Activated T-cell treated with anti-CD3 and anti-CD28 coated beads for 24 hours (primary cell): ENCODE results near the gene RASSF4.

Source experiments
- DNase-seq: peaks from one replicate; pipeline ENCODE4 v3.0.0-alpha.2; 2020; ENCODE audit warnings: low read depth

Gene RASSF4

GRCh38 chr10:44928462-44928861 is 31.1 kb upstream of the RASSF4 start:
- DNase-seq: no peak

- no peak for DNase-seq
These were observed 30.0 kb upstream of the RASSF4 start for GRCh38 chr10:44929356-44930255.

- DNase-seq: no peak
These were observed 28.5 kb upstream of the RASSF4 start for GRCh38 chr10:44930904-44931620.

GRCh38 chr10:44931621-44932516 is 27.7 kb upstream of the RASSF4 start:
- no peak for DNase-seq

GRCh38 chr10:44932517-44933450 is 26.8 kb upstream of the RASSF4 start:
- DNase-seq: peak; percentile 65

- no peak for DNase-seq
These were observed 25.9 kb upstream of the RASSF4 start for GRCh38 chr10:44933451-44934321.

GRCh38 chr10:44934416-44935200 is 25.0 kb upstream of the RASSF4 start:
- DNase-seq: no peak

- DNase-seq: no peak
These were observed 24.2 kb upstream of the RASSF4 start for GRCh38 chr10:44935201-44935965.

GRCh38 chr10:44935966-44936295 is 23.7 kb upstream of the RASSF4 start:
- DNase-seq: no peak

GRCh38 chr10:44936314-44936975 is 23.2 kb upstream of the RASSF4 start:
- DNase-seq: no peak

- DNase-seq: no peak
These were observed 22.2 kb upstream of the RASSF4 start for GRCh38 chr10:44937196-44938005.

- no peak for DNase-seq
These were observed 20.6 kb upstream of the RASSF4 start for GRCh38 chr10:44938956-44939355.

GRCh38 chr10:44939691-44940401 is 19.8 kb upstream of the RASSF4 start:
- no peak for DNase-seq

GRCh38 chr10:44944354-44944753 is 15.2 kb upstream of the RASSF4 start:
- DNase-seq: no peak

GRCh38 chr10:44946205-44946604 is 13.4 kb upstream of the RASSF4 start:
- DNase-seq: no peak

GRCh38 chr10:44947371-44948152 is 12.0 kb upstream of the RASSF4 start:
- no peak for DNase-seq
